Measurements from ENCODE around the gene XYLT1. TPM values are rescaled to one million over a fixed set of nuclear protein-coding genes. Genes with fewer than 3 reads are reported as not detected.
A peak's percentile ranks its signal among the peaks of the same experiment; 100 is the strongest.
"Not testable (repeated sequence)": the region's sequence is repeated elsewhere in the genome, so short reads cannot be mapped to it uniquely, and the experiment has no call there.

The XYLT1 gene
- total RNA-seq, 2 donors from 2014 or later: 6.0 to 15.2 TPM

- no peak for TF ChIP-seq CTCF (IDR thresholded peaks at IDR 0.05)
- no peak for DNase-seq
- Histone ChIP-seq H3K27me3 (no peaks in the 10 kb centered on the region), H3K36me3 (replicated peaks in 1 of 2; ENCODE audit: insufficient read depth in 1 of 2, low read depth in 2 of 2) (no peaks in the 10 kb centered on the region), H3K9me3 (no peaks in the 10 kb centered on the region), H3K27ac (peak overlapping the region in 2 of 4 donors; percentile 10 to 30), H3K4me3 (no peak overlapping the region), H3K4me1 (peaks cover 13% of the 10 kb centered on the region)
- WGBS, 2 donors: 60 to 66% methylated on average over 2 of the region's 2 CpGs
- no peak for ATAC-seq
- intact Hi-C loops (cut with DNase I): loop anchor here (10.0 kb wide), 1 partner anchor 54 kb away; no protein-coding TSS in a partner anchor
These were observed 59.5 kb downstream of the XYLT1 start for GRCh38 chr16:17411263-17411662.

GRCh38 chr16:17410316-17410715 lies 60.4 kb downstream of the XYLT1 start:
- H3K27me3 ChIP-seq; H3K27ac ChIP-seq; DNase-seq; ATAC-seq; H3K4me3 ChIP-seq; H3K36me3 ChIP-seq (replicated peaks in 1 of 2; ENCODE audit: insufficient read depth in 1 of 2, low read depth in 2 of 2); H3K9me3 ChIP-seq: not testable (repeated sequence)
- intact Hi-C loops (cut with DNase I): loop anchor here (10.0 kb wide), 1 partner anchor 54 kb away; no protein-coding TSS in a partner anchor
- peaks cover 16% of the 10 kb centered on the region for H3K4me1 ChIP-seq
- 93 to 95% methylated on average over 6 of the region's 6 CpGs for WGBS, 2 donors

- TF ChIP-seq CTCF (IDR thresholded peaks at IDR 0.05) (no peak), POLR2A (IDR thresholded peaks at IDR 0.05) (no peak)
- H3K4me3 ChIP-seq: no peak overlapping the region
- H3K9me3 ChIP-seq: no peaks in the 10 kb centered on the region
- no peak overlapping the region for H3K27ac ChIP-seq
- H3K4me1 ChIP-seq: peaks cover 21% of the 10 kb centered on the region
- ATAC-seq: no peak
- intact Hi-C loops (cut with DNase I): loop anchor here (10.0 kb wide), 1 partner anchor 55 kb away; no protein-coding TSS in a partner anchor
- H3K27me3 ChIP-seq: no peaks in the 10 kb centered on the region
- WGBS, 2 donors: 93 to 96% methylated on average over 3 of the region's 3 CpGs
- DNase-seq: no peak
- no peaks in the 10 kb centered on the region for H3K36me3 ChIP-seq (replicated peaks in 1 of 2; ENCODE audit: insufficient read depth in 1 of 2, low read depth in 2 of 2)
These were observed 60.9 kb downstream of the XYLT1 start for GRCh38 chr16:17409894-17410293.

- Histone ChIP-seq H3K27me3 (no peaks in the 10 kb centered on the region), H3K36me3 (replicated peaks in 1 of 2; ENCODE audit: insufficient read depth in 1 of 2, low read depth in 2 of 2) (no peaks in the 10 kb centered on the region), H3K9me3 (no peaks in the 10 kb centered on the region), H3K4me3 (no peak overlapping the region), H3K4me1 (peaks cover 26% of the 10 kb centered on the region), H3K27ac (no peak overlapping the region)
- no peak for DNase-seq
- no peak for TF ChIP-seq POLR2A (IDR thresholded peaks at IDR 0.05)
- no peak for TF ChIP-seq CTCF (IDR thresholded peaks at IDR 0.05)
- ATAC-seq: no peak
- WGBS, 2 donors: 84 to 85% methylated on average over 7 of the region's 7 CpGs
- intact Hi-C loops (cut with DNase I): no loop called here
These were observed 61.8 kb downstream of the XYLT1 start for GRCh38 chr16:17408955-17409441.

GRCh38 chr16:17408296-17408695 lies 62.5 kb downstream of the XYLT1 start:
- Histone ChIP-seq H3K4me1 (peaks cover 26% of the 10 kb centered on the region), H3K9me3 (no peaks in the 10 kb centered on the region), H3K27ac (no peak overlapping the region), H3K4me3 (no peak overlapping the region), H3K27me3 (no peaks in the 10 kb centered on the region), H3K36me3 (replicated peaks in 1 of 2; ENCODE audit: insufficient read depth in 1 of 2, low read depth in 2 of 2) (no peaks in the 10 kb centered on the region)
- intact Hi-C loops (cut with DNase I): no loop called here
- ATAC-seq (no peak), DNase-seq (no peak)
- TF ChIP-seq CTCF (IDR thresholded peaks at IDR 0.05) (no peak), POLR2A (IDR thresholded peaks at IDR 0.05) (no peak)
- 94 to 100% methylated on average over 5 of the region's 5 CpGs for WGBS, 2 donors
